Prostate gland (tissue), 2 donors: ENCODE results near the gene UBR4.

Source experiments
- POLR2AphosphoS5 ChIP-seq: sonication (generic); formaldehyde crosslinking; IDR thresholded peaks from one replicate; pipeline ENCODE4 v1.6.1; 2017; ENCODE audit warnings: antibody characterized with exemption
- TF ChIP-seq, protein P1 (sequence below), 4 experiments: fragments of 200-600 bp in 2 of 4; fragments of 450-650 bp in 2 of 4; sonication (generic) in 2 of 4; IDR thresholded peaks; 1 replicate in 3 of 4; 2 replicates in 1 of 4; pipeline ENCODE4 v1.5.1; 2016 to 2019; ENCODE audit warnings: antibody characterized with exemption in 4 of 4, mild to moderate bottlenecking in 2 of 4, moderate library complexity in 2 of 4

DNA sequence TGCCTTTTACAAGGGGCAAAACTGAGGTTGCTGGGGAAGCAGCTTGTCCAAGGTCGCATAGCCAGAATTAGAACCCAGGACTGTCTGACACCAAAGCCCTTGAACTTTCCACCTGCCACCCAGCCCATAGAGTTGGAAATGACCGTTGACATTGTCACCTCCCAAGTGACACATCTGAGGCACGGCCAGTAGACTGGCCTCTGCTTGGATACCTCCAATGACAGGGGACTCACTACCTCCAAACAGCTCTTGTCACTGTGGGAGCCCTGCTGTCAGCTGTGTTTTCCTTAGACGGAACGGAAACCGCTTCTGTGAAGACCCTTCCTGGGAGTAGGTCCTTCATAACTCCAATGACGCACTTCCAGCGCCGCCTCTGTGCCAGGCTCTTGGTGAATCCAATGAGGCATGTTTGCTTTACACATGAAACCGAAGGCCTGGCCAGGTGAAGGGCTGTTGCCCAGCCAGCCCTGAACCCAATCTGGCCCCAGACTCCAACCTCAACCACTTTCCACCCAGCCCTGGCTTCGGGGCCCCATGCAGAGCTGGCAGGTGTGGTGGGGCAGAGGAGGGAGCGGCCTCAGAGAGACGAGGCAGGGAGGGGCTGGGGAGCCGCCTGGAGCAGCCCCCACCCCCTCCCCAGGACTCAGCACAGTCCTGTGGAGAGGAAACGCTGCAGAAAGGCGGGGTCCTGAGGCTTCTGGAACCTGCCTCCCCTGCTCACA lies 144.4 kb downstream of the UBR4 start:
- TF ChIP-seq, protein P1, sequence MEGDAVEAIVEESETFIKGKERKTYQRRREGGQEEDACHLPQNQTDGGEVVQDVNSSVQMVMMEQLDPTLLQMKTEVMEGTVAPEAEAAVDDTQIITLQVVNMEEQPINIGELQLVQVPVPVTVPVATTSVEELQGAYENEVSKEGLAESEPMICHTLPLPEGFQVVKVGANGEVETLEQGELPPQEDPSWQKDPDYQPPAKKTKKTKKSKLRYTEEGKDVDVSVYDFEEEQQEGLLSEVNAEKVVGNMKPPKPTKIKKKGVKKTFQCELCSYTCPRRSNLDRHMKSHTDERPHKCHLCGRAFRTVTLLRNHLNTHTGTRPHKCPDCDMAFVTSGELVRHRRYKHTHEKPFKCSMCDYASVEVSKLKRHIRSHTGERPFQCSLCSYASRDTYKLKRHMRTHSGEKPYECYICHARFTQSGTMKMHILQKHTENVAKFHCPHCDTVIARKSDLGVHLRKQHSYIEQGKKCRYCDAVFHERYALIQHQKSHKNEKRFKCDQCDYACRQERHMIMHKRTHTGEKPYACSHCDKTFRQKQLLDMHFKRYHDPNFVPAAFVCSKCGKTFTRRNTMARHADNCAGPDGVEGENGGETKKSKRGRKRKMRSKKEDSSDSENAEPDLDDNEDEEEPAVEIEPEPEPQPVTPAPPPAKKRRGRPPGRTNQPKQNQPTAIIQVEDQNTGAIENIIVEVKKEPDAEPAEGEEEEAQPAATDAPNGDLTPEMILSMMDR (IDR thresholded peaks at IDR 0.05), result no peak
- TF ChIP-seq POLR2AphosphoS5, result no peak
